ENCODE results near the gene ERVK3-1.

DNA sequence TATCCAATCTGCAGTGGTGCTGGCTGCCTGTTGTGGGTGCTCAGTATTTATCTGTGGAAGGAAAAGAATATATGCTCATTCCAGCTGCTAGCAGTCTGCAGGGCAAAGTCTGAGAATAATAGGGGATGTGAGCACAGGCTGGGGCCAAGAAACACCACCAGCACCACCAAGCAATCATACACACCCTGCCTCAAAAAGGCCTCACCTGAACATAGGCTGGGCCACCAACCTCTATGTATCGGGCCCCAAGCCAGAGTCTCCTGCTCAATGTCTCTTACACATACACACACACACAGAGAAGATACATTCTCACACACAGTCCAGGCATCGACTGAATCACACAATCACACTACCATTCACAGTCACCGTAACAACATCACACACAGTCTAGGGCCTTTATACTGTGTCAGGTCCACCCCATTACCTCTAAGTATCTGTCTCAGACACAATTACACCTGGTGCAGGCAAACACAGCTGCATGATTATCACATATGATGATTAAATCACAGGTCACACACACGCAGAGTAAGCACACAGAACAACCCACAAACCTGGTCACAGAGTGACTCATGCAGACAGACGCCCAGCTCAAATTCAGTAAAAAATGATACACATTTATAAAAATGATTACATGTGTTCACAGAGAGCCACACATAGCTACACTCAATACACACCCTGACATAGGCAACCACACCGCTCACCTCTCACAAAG, 20.3 kb downstream of the ERVK3-1 start:
- TF ChIP-seq, protein P1, sequence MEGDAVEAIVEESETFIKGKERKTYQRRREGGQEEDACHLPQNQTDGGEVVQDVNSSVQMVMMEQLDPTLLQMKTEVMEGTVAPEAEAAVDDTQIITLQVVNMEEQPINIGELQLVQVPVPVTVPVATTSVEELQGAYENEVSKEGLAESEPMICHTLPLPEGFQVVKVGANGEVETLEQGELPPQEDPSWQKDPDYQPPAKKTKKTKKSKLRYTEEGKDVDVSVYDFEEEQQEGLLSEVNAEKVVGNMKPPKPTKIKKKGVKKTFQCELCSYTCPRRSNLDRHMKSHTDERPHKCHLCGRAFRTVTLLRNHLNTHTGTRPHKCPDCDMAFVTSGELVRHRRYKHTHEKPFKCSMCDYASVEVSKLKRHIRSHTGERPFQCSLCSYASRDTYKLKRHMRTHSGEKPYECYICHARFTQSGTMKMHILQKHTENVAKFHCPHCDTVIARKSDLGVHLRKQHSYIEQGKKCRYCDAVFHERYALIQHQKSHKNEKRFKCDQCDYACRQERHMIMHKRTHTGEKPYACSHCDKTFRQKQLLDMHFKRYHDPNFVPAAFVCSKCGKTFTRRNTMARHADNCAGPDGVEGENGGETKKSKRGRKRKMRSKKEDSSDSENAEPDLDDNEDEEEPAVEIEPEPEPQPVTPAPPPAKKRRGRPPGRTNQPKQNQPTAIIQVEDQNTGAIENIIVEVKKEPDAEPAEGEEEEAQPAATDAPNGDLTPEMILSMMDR (IDR thresholded peaks at IDR 0.05; ENCODE audit: low read depth, low read length): no peak
- TF ChIP-seq EZH2phosphoT487 (IDR thresholded peaks at IDR 0.05; ENCODE audit: low read depth): no peak

Measured in OCI-LY3 (cell line).